H9 (cell line): ENCODE data around the gene FARSB. TPM values are rescaled to one million over a fixed set of nuclear protein-coding genes. Genes with fewer than 3 reads are reported as not detected.

Experiments used
- DNase-seq: peaks from one replicate; pipeline ENCODE4 v3.0.0-alpha.2; 2017
- H2AFZ ChIP-seq: one replicate; pipeline ENCODE4 v1.6.1; 2013; ENCODE audit warnings: mild to moderate bottlenecking, low read length, control low read depth, moderate library complexity
- H2AK5ac ChIP-seq: 2 replicates; pipeline ENCODE4 v1.6.1; 2013; ENCODE audit warnings: low read length, control low read depth, mixed read lengths; ENCODE audit not compliant: insufficient read length
- H2BK120ac ChIP-seq: one replicate; pipeline ENCODE4 v1.6.1; 2013; ENCODE audit warnings: low read depth, mild to moderate bottlenecking, low read length, control low read depth, inconsistent platforms; ENCODE audit not compliant: poor library complexity, severe bottlenecking
- H2BK12ac ChIP-seq: 2 replicates; pipeline ENCODE4 v1.6.1; 2013; ENCODE audit warnings: low read length, control low read depth, mixed read lengths, low read depth; ENCODE audit not compliant: insufficient read length
- H2BK15ac ChIP-seq: 2 replicates; pipeline ENCODE4 v1.6.1; 2013; ENCODE audit warnings: low read depth, low read length, control low read depth
- H2BK20ac ChIP-seq: one replicate; pipeline ENCODE4 v1.6.1; 2013; ENCODE audit warnings: low read depth, mild to moderate bottlenecking, low read length, control low read depth, inconsistent platforms; ENCODE audit not compliant: poor library complexity, severe bottlenecking
- H2BK5ac ChIP-seq: 2 replicates; pipeline ENCODE4 v1.6.1; 2013; ENCODE audit warnings: low read length, control low read depth, mixed read lengths; ENCODE audit not compliant: insufficient read length
- H3K14ac ChIP-seq: 2 replicates; pipeline ENCODE4 v1.6.1; 2013; ENCODE audit warnings: low read length, control low read depth; ENCODE audit not compliant: insufficient read depth
- H3K18ac ChIP-seq: 2 replicates; pipeline ENCODE4 v1.6.1; 2013; ENCODE audit warnings: low read depth, mild to moderate bottlenecking, mixed read lengths, low read length, control low read depth; ENCODE audit not compliant: insufficient read length
- H3K23ac ChIP-seq: 2 replicates; pipeline ENCODE4 v1.6.1; 2013; ENCODE audit warnings: low read length, control low read depth, mixed read lengths, low read depth; ENCODE audit not compliant: insufficient read length
- H3K23me2 ChIP-seq: 2 replicates; pipeline ENCODE4 v1.6.1; 2013; ENCODE audit warnings: low read depth, mild to moderate bottlenecking, mixed read lengths, low read length, control low read depth; ENCODE audit not compliant: insufficient read length, poor library complexity, severe bottlenecking
- H3K27ac ChIP-seq: 2 replicates; pipeline ENCODE4 v1.5.1; 2013; ENCODE audit warnings: low read length, control low read depth, mixed read lengths, low read depth; ENCODE audit not compliant: insufficient read length
- H3K27me3 ChIP-seq: 2 replicates; pipeline ENCODE4 v1.6.1; 2013; ENCODE audit warnings: low read length, control low read depth, inconsistent platforms; ENCODE audit not compliant: insufficient read depth
- H3K4ac ChIP-seq: 2 replicates; pipeline ENCODE4 v1.6.1; 2013; ENCODE audit warnings: low read depth, mild to moderate bottlenecking, control low read depth, inconsistent platforms, low read length, moderate library complexity
- H3K4me1 ChIP-seq: 2 replicates; pipeline ENCODE4 v1.6.1; 2013; ENCODE audit warnings: low read length, control low read depth, inconsistent platforms; ENCODE audit not compliant: insufficient read depth
- H3K4me2 ChIP-seq: 2 replicates; pipeline ENCODE4 v1.6.1; 2013; ENCODE audit warnings: low read length, control low read depth, mixed read lengths; ENCODE audit not compliant: insufficient read length, insufficient read depth
- H3K56ac ChIP-seq: 2 replicates; pipeline ENCODE4 v1.6.1; 2013; ENCODE audit warnings: low read depth, mild to moderate bottlenecking, mixed read lengths, low read length, control low read depth; ENCODE audit not compliant: insufficient read length
- H3K79me1 ChIP-seq: 2 replicates; pipeline ENCODE4 v1.6.1; 2013; ENCODE audit warnings: low read depth, mild to moderate bottlenecking, moderate library complexity, low read length, control low read depth, inconsistent platforms; ENCODE audit not compliant: insufficient read depth, poor library complexity, severe bottlenecking
- H3K79me2 ChIP-seq: 2 replicates; pipeline ENCODE4 v1.6.1; 2013; ENCODE audit warnings: low read length, control low read depth, inconsistent platforms; ENCODE audit not compliant: insufficient read depth
- H3K9ac ChIP-seq: 2 replicates; pipeline ENCODE4 v1.6.1; 2013; ENCODE audit warnings: low read length, control low read depth, mixed read lengths; ENCODE audit not compliant: insufficient read length; ENCODE audit errors: extremely low read depth
- H3K9me3 ChIP-seq: one replicate; pipeline ENCODE4 v1.6.1; 2013; ENCODE audit warnings: low read depth, low read length, inconsistent platforms; ENCODE audit not compliant: control insufficient read depth
- H3T11ph ChIP-seq: one replicate; pipeline ENCODE4 v1.6.1; 2013; ENCODE audit warnings: mild to moderate bottlenecking, low read length, control low read depth, inconsistent platforms
- H4K20me1 ChIP-seq: one replicate; pipeline ENCODE4 v1.6.1; 2013; ENCODE audit not compliant: control insufficient read depth, insufficient read length, insufficient read depth
- H4K5ac ChIP-seq: 2 replicates; pipeline ENCODE4 v1.6.1; 2013; ENCODE audit warnings: low read depth, mild to moderate bottlenecking, mixed read lengths, low read length, control low read depth; ENCODE audit not compliant: insufficient read length
- H4K8ac ChIP-seq: replicated peaks from 2 replicates; pipeline ENCODE4 v1.6.1; 2013; ENCODE audit warnings: low read length, control low read depth, mixed read lengths, low read depth; ENCODE audit not compliant: insufficient read length
- H4K91ac ChIP-seq: 2 replicates; pipeline ENCODE4 v1.6.1; 2013; ENCODE audit warnings: low read depth, mild to moderate bottlenecking, moderate library complexity, mixed read lengths, low read length, control low read depth; ENCODE audit not compliant: insufficient read length
- H3K27ac Mint-ChIP-seq, 3 experiments: 2 replicates in 2 of 3; 3 replicates in 1 of 3; pipeline ENCODE4 v1.8.0; 2020 to 2021; ENCODE audit warnings: mixed read lengths in 3 of 3, mild to moderate bottlenecking in 1 of 3, moderate library complexity in 1 of 3
- H3K27me3 Mint-ChIP-seq: 2 replicates; pipeline ENCODE4 v1.8.0; 2021; ENCODE audit warnings: low read depth, mild to moderate bottlenecking, moderate library complexity, mixed read lengths
- H3K36me3 Mint-ChIP-seq, 3 experiments: 2 replicates in 2 of 3; 3 replicates in 1 of 3; pipeline ENCODE4 v1.8.0; 2020 to 2021; ENCODE audit warnings: low read depth in 3 of 3, mixed read lengths in 3 of 3; ENCODE audit not compliant: insufficient read depth in 1 of 3
- H3K4me1 Mint-ChIP-seq, 2 experiments: 2 replicates each; pipeline ENCODE4 v1.8.0; 2020; ENCODE audit warnings: mixed read lengths in 2 of 2
- H3K4me3 Mint-ChIP-seq, 2 experiments: 2 replicates in 1 of 2; 3 replicates in 1 of 2; pipeline ENCODE4 v1.8.0; 2020 to 2021; ENCODE audit warnings: mild to moderate bottlenecking in 2 of 2, mixed read lengths in 2 of 2, moderate library complexity in 1 of 2
- H3K9me3 Mint-ChIP-seq, 2 experiments: 2 replicates in 1 of 2; 3 replicates in 1 of 2; pipeline ENCODE4 v1.8.0; 2020; ENCODE audit warnings: mild to moderate bottlenecking in 2 of 2, mixed read lengths in 2 of 2, moderate library complexity in 1 of 2
- CTCF ChIP-seq: fragments of 200-600 bp; sonication (generic); conservative IDR thresholded peaks from 3 replicates; pipeline ENCODE4 v1.8.0; 2021; ENCODE audit warnings: antibody characterized with exemption, mild to moderate bottlenecking
- WGBS: extraction: QIAGEN DNeasy Blood & Tissue Kit; methylation state at CpG from one replicate; pipeline ENCODE4 v1.1.7; 2013; ENCODE audit warnings: missing lambda C conversion rate, low lambda C conversion rate, mixed read lengths; ENCODE audit not compliant: insufficient read length; ENCODE audit errors: extremely low coverage; 5-methylcytosine and 5-hydroxymethylcytosine counted together
- total RNA-seq: library from RNA; stranded (reverse); gene quantifications from 2 replicates; pipeline ENCODE4 v1.2.1, GENCODE V29; 2021

The FARSB gene
- total RNA-seq, 1 experiment from 2014 or later: 32.1 TPM

DNA sequence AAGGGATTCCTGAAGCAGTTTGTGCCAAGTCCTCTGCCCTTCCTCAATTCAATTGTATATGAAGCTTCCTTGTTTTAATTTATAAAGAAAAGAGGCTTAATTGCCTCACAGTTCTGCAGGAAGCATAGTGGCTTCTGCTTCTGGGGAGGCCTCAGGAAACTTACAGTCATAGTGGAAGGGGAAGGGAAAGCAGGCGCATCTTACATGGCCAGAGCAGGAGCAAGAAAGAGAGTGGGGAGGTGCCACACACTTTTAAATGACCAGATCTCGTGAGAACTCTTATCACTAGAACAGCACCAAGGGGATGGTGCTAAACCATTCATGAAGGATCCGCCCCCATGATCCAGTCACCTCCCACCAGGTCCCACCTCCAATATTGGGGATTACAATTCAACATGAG is 117.4 kb downstream of the FARSB start:
- no peak overlapping the region for H3K27ac Mint-ChIP-seq
- H3K23me2 ChIP-seq: no peaks in the 10 kb centered on the region
- peaks cover 9 to 11% of the 10 kb centered on the region in 2 experiments; a peak in 4 of 5 replicates for H3K9me3 Mint-ChIP-seq
- no peak overlapping the region for H3K9ac ChIP-seq
- no peaks in the 10 kb centered on the region for H3K27me3 ChIP-seq
- no peak overlapping the region for H3T11ph ChIP-seq
- H3K4me3 Mint-ChIP-seq: no peak overlapping the region
- TF ChIP-seq CTCF: no peak
- H4K20me1 ChIP-seq: no peaks in the 10 kb centered on the region
- no peak overlapping the region for H3K18ac ChIP-seq
- no peak overlapping the region for H3K23ac ChIP-seq
- H3K4me2 ChIP-seq: no peak overlapping the region
- H3K27ac ChIP-seq: no peak overlapping the region
- peaks cover 0 to 6% of the 10 kb centered on the region in 2 experiments; a peak in 1 of 4 replicates for H3K4me1 Mint-ChIP-seq
- H2AK5ac ChIP-seq: no peak overlapping the region
- no peak overlapping the region for H2BK12ac ChIP-seq
- H2AFZ ChIP-seq: no peak overlapping the region
- no peak overlapping the region for H4K91ac ChIP-seq
- H4K5ac ChIP-seq: no peak overlapping the region
- no peak overlapping the region for H4K8ac ChIP-seq
- H3K27me3 Mint-ChIP-seq: peaks cover 4% of the 10 kb centered on the region
- no peak overlapping the region for H2BK5ac ChIP-seq
- H2BK15ac ChIP-seq: no peak overlapping the region
- no peak overlapping the region for H2BK120ac ChIP-seq
- no peaks in the 10 kb centered on the region for H3K79me2 ChIP-seq
- WGBS: no CpG with 5 or more reads among the region's 3 CpGs
- H3K79me1 ChIP-seq: no peaks in the 10 kb centered on the region
- no peak for DNase-seq
- H3K9me3 ChIP-seq: no peaks in the 10 kb centered on the region
- H3K4me1 ChIP-seq: no peaks in the 10 kb centered on the region
- no peak overlapping the region for H3K14ac ChIP-seq
- H3K4ac ChIP-seq: no peak overlapping the region
- H3K56ac ChIP-seq: no peak overlapping the region
- H3K36me3 Mint-ChIP-seq: peaks cover 0 to 7% (median 5%) of the 10 kb centered on the region in 3 experiments; a peak in 4 of 7 replicates
- H2BK20ac ChIP-seq: no peak overlapping the region
